GM13977 (cell line): ENCODE data around the gene GARNL3.

Experiments
- DNase-seq: peaks from one replicate; pipeline ENCODE4 v3.0.0; 2012; ENCODE audit warnings: low spot score
- CTCF ChIP-seq: IDR thresholded peaks from 2 replicates; pipeline ENCODE4 v1.5.1; 2012; ENCODE audit warnings: mild to moderate bottlenecking, control low read depth; ENCODE audit not compliant: insufficient read depth; ENCODE audit errors: extremely low read depth, missing control alignments
- in situ Hi-C: fragments of 300-500 bp; cut with MboI; formaldehyde crosslinking; loops from one replicate; pipeline ENCODE4 v1.12.0; 2022; ENCODE audit warnings: low sequenced_read_pairs, low pct_unique_long_range_greater_than_20kb, mixed read lengths, inconsistent platforms; ENCODE audit not compliant: unreplicated experiment

GARNL3 gene

DNA sequence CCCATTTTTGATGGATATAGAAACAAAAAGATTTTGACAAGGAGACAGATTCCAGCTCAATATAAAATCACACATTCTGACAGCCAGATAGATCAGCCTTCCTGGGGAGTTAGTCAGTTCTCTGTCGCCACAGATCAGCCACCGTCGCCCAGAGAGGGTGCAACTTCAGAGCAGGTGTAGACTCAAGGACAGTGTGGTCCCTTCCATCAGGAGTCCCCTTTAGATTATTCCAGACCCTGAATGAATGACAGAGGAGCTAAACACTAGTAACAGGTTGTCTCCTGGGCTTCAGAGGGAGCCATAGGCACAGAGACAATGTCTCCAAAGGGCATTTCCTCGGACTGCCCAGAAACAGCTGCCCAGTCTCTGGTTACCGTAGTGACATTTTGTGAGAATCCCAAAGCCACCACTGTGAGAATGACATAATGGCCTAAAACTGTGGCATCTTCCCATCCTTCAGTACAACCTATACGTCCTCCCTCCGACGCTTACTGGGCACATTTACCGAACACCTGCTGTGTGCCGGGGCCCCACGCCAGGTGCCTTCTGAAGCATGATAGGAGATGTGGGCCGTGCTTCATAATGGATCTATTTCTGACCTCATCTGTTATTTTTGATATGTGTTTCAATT lies 85.0 kb downstream of the GARNL3 start:
- no peak for TF ChIP-seq CTCF
- DNase-seq = no peak
- in situ Hi-C loops = no loop called here

- TF ChIP-seq CTCF = no peak
- in situ Hi-C loops = no loop called here
- no peak for DNase-seq
These were observed 86.9 kb downstream of the GARNL3 start for GRCh38 chr9:127351182-127352166.

- in situ Hi-C loops = no loop called here
- TF ChIP-seq CTCF = no peak
- DNase-seq = no peak
These were observed 89.3 kb downstream of the GARNL3 start for GRCh38 chr9:127353882-127354281.

GRCh38 chr9:127356906-127357305 lies 92.3 kb downstream of the GARNL3 start:
- no peak for DNase-seq
- in situ Hi-C loops = no loop called here
- no peak for TF ChIP-seq CTCF

- DNase-seq = no peak
- in situ Hi-C loops = no loop called here
- no peak for TF ChIP-seq CTCF
These were observed 93.5 kb downstream of the GARNL3 start for GRCh38 chr9:127358023-127358535.

- in situ Hi-C loops = no loop called here
- TF ChIP-seq CTCF = no peak
- no peak for DNase-seq
These were observed 94.2 kb downstream of the GARNL3 start for GRCh38 chr9:127358770-127359169.
